ENCODE results near the gene NBEA.

- TF ChIP-seq CTCF (conservative IDR thresholded peaks at IDR 0.05) (no peak), ZFX (IDR thresholded peaks at IDR 0.05) (no peak)
These were observed 337.4 kb downstream of the NBEA start for GRCh38 chr13:35279500-35279899.
